Measurements from ENCODE around the gene SMIM35.
A peak's percentile ranks its signal among the peaks of the same experiment; 100 is the strongest.

SMIM35 gene

GRCh38 chr11:117992136-117992535 lies 94.6 kb downstream of the SMIM35 start:
- Histone ChIP-seq H3K36me3 (ENCODE audit: insufficient read depth, low read length) (no peaks in the 10 kb centered on the region), H3K4me1 (ENCODE audit: insufficient read depth, low read length, severe bottlenecking) (peaks cover 15% of the 10 kb centered on the region), H2AFZ (ENCODE audit: low read length) (no peak overlapping the region), H4K20me1 (ENCODE audit: insufficient read depth, low read length) (no peaks in the 10 kb centered on the region), H3K27ac (ENCODE audit: low read depth, low read length, poor library complexity, severe bottlenecking) (no peak overlapping the region), H3K79me2 (ENCODE audit: insufficient read depth, low read length) (no peaks in the 10 kb centered on the region), H3K4me3 (ENCODE audit: low read depth, low read length, poor library complexity, severe bottlenecking) (no peak overlapping the region), H3F3A (ENCODE audit: insufficient read depth, low read length) (no peaks in the 10 kb centered on the region), H3K4me2 (ENCODE audit: low read length) (no peak overlapping the region), H3K9ac (ENCODE audit: low read length) (no peak overlapping the region), H3K9me3 (ENCODE audit: low read length) (no peaks in the 10 kb centered on the region), H3K27me3 (ENCODE audit: insufficient read depth, low read length) (no peaks in the 10 kb centered on the region), H3K9me2 (ENCODE audit: low read depth, low read length) (no peaks in the 10 kb centered on the region)
- TF ChIP-seq EZH2 (IDR thresholded peaks at IDR 0.05; ENCODE audit: borderline replicate concordance, low read length) (no peak), CTCF (IDR thresholded peaks at IDR 0.05; ENCODE audit: low read length) (no peak)

DNA sequence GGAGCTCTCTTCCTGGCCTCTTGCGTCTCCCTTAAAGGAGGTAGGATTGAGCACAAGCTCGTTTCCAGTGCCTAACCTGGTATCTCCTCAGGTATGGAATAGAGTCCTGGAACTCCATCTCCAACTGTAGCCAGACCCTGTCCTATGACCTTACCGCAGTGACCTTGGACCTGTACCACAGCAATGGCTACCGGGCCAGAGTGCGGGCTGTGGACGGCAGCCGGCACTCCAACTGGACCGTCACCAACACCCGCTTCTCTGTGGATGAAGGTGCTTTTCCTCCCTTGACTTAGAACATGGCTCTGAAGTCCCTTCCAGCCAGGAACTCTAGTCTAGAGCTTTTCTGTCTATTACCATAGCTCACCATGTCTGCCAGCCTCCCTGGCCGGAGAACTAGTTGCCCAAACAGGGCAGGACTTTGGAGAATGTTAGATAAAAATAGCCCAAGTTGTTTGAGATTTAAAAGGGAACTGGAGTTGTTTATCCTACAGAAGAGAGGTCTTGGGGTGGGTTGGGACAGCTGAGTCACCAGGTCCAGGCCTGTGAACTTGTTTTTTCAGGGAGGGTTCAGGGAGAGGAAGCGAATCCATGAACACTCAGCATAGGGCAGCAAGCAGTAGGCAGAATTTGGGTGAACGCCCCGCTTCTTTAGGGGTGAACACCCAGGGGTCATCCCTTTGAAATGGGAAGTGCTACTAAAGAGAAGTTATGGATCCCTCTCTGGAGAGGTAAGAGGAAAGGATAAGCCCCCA lies 97.2 kb downstream of the SMIM35 start:
- no peak overlapping the region for H3K4me2 ChIP-seq (ENCODE audit: low read length)
- H3F3A ChIP-seq (ENCODE audit: insufficient read depth, low read length) = no peaks in the 10 kb centered on the region
- H3K79me2 ChIP-seq (ENCODE audit: insufficient read depth, low read length) = no peaks in the 10 kb centered on the region
- H3K9me2 ChIP-seq (ENCODE audit: low read depth, low read length) = no peaks in the 10 kb centered on the region
- H2AFZ ChIP-seq (ENCODE audit: low read length) = no peak overlapping the region
- no peak overlapping the region for H3K27ac ChIP-seq (ENCODE audit: low read depth, low read length, poor library complexity, severe bottlenecking)
- H3K4me3 ChIP-seq (ENCODE audit: low read depth, low read length, poor library complexity, severe bottlenecking) = no peak overlapping the region
- H3K9ac ChIP-seq (ENCODE audit: low read length) = no peak overlapping the region
- H3K4me1 ChIP-seq (ENCODE audit: insufficient read depth, low read length, severe bottlenecking) = peaks cover 27% of the 10 kb centered on the region
- no peaks in the 10 kb centered on the region for H3K9me3 ChIP-seq (ENCODE audit: low read length)
- no peaks in the 10 kb centered on the region for H3K27me3 ChIP-seq (ENCODE audit: insufficient read depth, low read length)
- H3K36me3 ChIP-seq (ENCODE audit: insufficient read depth, low read length) = no peaks in the 10 kb centered on the region
- no peaks in the 10 kb centered on the region for H4K20me1 ChIP-seq (ENCODE audit: insufficient read depth, low read length)
- no peak for TF ChIP-seq CTCF (IDR thresholded peaks at IDR 0.05; ENCODE audit: low read length)

- H3K36me3 ChIP-seq (ENCODE audit: insufficient read depth, low read length) = no peaks in the 10 kb centered on the region; the same call in 1 of the 2 replicates
- no peaks in the 10 kb centered on the region for H3F3A ChIP-seq (ENCODE audit: insufficient read depth, low read length)
- H4K20me1 ChIP-seq (ENCODE audit: insufficient read depth, low read length) = no peaks in the 10 kb centered on the region
- H3K9me2 ChIP-seq (ENCODE audit: low read depth, low read length) = no peaks in the 10 kb centered on the region
- H3K4me1 ChIP-seq (ENCODE audit: insufficient read depth, low read length, severe bottlenecking) = peaks cover 20% of the 10 kb centered on the region
- H3K4me3 ChIP-seq (ENCODE audit: low read depth, low read length, poor library complexity, severe bottlenecking) = peak overlapping the region; percentile 62
- no peaks in the 10 kb centered on the region for H3K27me3 ChIP-seq (ENCODE audit: insufficient read depth, low read length)
- peak overlapping the region; percentile 79 for H3K4me2 ChIP-seq (ENCODE audit: low read length)
- H3K27ac ChIP-seq (ENCODE audit: low read depth, low read length, poor library complexity, severe bottlenecking) = no peak overlapping the region
- H3K9me3 ChIP-seq (ENCODE audit: low read length) = no peaks in the 10 kb centered on the region
- TF ChIP-seq CTCF (IDR thresholded peaks at IDR 0.05; ENCODE audit: low read length) (no peak), EZH2 (IDR thresholded peaks at IDR 0.05; ENCODE audit: borderline replicate concordance, low read length) (no peak)
- no peak overlapping the region; the same call in 1 of the 2 replicates for H3K9ac ChIP-seq (ENCODE audit: low read length)
- no peak overlapping the region for H2AFZ ChIP-seq (ENCODE audit: low read length)
- H3K79me2 ChIP-seq (ENCODE audit: insufficient read depth, low read length) = no peaks in the 10 kb centered on the region
Measured at GRCh38 chr11:117986981-117987574, 99.7 kb downstream of the SMIM35 start.
